ENCODE measurements around the gene PTPRD. TPM values are rescaled to one million over a fixed set of nuclear protein-coding genes. Genes with fewer than 3 reads are reported as not detected.

PTPRD gene
- total RNA-seq, 1 donor from 2014 or later: 109 TPM

DNA sequence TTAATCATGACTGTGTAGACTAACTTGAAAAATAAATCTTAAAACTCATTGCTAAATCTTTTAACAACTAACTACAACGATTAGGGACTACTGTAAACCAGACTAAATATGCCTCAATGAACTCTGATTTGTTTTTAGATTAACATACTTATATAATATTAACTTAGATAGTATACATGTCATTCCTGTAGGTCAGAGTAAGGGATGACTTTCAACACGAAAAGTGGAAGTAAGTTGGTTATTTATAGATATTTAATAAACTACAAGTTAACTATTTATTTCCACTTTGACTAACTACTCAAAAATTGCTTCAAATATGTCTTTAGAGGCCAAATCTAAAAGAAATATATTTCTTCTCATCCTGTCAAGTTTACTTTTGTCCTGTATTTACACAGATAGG, 795.6 kb downstream of the PTPRD start:
- Mint-ChIP-seq H3K36me3 (no peaks in the 10 kb centered on the region), H3K4me3 (no peak overlapping the region), H3K27me3 (ENCODE audit: low read depth) (no peaks in the 10 kb centered on the region), H3K9me3 (peaks cover 26% of the 10 kb centered on the region), H3K4me1 (no peaks in the 10 kb centered on the region), H3K27ac (no peak overlapping the region)
- TF ChIP-seq, protein P1, sequence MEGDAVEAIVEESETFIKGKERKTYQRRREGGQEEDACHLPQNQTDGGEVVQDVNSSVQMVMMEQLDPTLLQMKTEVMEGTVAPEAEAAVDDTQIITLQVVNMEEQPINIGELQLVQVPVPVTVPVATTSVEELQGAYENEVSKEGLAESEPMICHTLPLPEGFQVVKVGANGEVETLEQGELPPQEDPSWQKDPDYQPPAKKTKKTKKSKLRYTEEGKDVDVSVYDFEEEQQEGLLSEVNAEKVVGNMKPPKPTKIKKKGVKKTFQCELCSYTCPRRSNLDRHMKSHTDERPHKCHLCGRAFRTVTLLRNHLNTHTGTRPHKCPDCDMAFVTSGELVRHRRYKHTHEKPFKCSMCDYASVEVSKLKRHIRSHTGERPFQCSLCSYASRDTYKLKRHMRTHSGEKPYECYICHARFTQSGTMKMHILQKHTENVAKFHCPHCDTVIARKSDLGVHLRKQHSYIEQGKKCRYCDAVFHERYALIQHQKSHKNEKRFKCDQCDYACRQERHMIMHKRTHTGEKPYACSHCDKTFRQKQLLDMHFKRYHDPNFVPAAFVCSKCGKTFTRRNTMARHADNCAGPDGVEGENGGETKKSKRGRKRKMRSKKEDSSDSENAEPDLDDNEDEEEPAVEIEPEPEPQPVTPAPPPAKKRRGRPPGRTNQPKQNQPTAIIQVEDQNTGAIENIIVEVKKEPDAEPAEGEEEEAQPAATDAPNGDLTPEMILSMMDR (IDR thresholded peaks at IDR 0.05; ENCODE audit: unreplicated experiment): no peak
- DNase-seq (ENCODE audit: low spot score in 2 of 2, unreplicated experiment in 2 of 2): no peak

DNA sequence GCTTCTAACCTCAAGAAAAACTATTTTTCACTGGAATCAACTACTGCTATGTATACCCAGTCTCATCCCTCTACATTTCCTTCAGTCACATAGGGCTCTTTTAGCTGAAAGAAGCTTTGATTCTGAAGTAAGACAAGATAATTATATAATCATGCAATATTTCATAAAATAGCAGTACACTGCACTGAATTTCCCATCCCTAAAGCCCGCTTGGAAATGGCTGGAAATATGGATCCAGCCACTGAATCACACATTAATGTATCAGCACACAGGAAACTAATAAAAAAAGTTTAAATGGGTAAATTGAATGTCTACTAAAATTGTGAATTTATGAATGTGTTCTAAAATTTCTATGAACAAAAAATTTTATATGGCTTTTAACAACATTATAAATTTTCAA, 808.7 kb downstream of the PTPRD start:
- H3K4me1 Mint-ChIP-seq: no peaks in the 10 kb centered on the region
- no peaks in the 10 kb centered on the region for H3K27me3 Mint-ChIP-seq (ENCODE audit: low read depth)
- no peaks in the 10 kb centered on the region for H3K36me3 Mint-ChIP-seq
- H3K9me3 Mint-ChIP-seq: no peaks in the 10 kb centered on the region
- H3K27ac Mint-ChIP-seq: no peak overlapping the region
- no peak overlapping the region for H3K4me3 Mint-ChIP-seq
- TF ChIP-seq, protein P1 (IDR thresholded peaks at IDR 0.05; ENCODE audit: unreplicated experiment): no peak
- DNase-seq (ENCODE audit: low spot score in 2 of 2, unreplicated experiment in 2 of 2): no peak

DNA sequence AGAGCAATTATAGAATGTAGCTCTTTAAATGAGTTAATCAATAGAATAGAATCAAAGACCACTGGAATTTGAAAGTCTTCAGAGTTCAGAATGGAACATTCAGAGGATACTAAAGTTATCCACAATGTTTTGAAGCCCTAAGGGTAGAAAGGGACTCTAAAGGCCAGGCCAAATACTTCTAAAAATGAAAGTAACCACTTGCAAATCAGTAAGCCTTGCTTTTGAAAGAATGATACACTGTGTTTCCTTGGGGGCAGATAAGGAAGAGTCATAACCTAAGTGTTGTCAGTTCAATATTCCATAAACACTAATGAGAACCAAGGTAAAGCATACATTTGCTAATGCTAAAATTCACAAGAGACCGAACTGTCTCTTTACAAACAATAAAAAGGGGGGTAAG, 813.5 kb downstream of the PTPRD start:
- Mint-ChIP-seq H3K27me3 (ENCODE audit: low read depth) (no peaks in the 10 kb centered on the region), H3K4me3 (no peak overlapping the region), H3K36me3 (no peaks in the 10 kb centered on the region), H3K4me1 (no peaks in the 10 kb centered on the region), H3K9me3 (no peaks in the 10 kb centered on the region), H3K27ac (no peak overlapping the region)
- TF ChIP-seq, protein P1 (IDR thresholded peaks at IDR 0.05; ENCODE audit: unreplicated experiment): no peak
- DNase-seq (ENCODE audit: low spot score in 2 of 2, unreplicated experiment in 2 of 2): no peak

GRCh38 chr9:9792144-9792857, 820.5 kb downstream of the PTPRD start:
- TF ChIP-seq, protein P1 (IDR thresholded peaks at IDR 0.05; ENCODE audit: unreplicated experiment): no peak
- Mint-ChIP-seq H3K9me3 (no peaks in the 10 kb centered on the region), H3K4me3 (no peak overlapping the region), H3K27ac (no peak overlapping the region), H3K36me3 (no peaks in the 10 kb centered on the region), H3K27me3 (ENCODE audit: low read depth) (no peaks in the 10 kb centered on the region), H3K4me1 (no peaks in the 10 kb centered on the region)
- no peak for DNase-seq (ENCODE audit: low spot score in 2 of 2, unreplicated experiment in 2 of 2)

- H3K36me3 Mint-ChIP-seq: no peaks in the 10 kb centered on the region
- H3K4me3 Mint-ChIP-seq: no peak overlapping the region
- H3K4me1 Mint-ChIP-seq: no peaks in the 10 kb centered on the region
- H3K27ac Mint-ChIP-seq: no peak overlapping the region
- TF ChIP-seq, protein P1 (IDR thresholded peaks at IDR 0.05; ENCODE audit: unreplicated experiment): peak; percentile 41
- H3K9me3 Mint-ChIP-seq: no peaks in the 10 kb centered on the region
- DNase-seq (ENCODE audit: low spot score in 2 of 2, unreplicated experiment in 2 of 2): no peak
- no peaks in the 10 kb centered on the region for H3K27me3 Mint-ChIP-seq (ENCODE audit: low read depth)
Observed at GRCh38 chr9:9791611-9792010, 821.2 kb downstream of the PTPRD start.

Data from mesothelial cell of epicardium (in vitro differentiated cells).